GM12875 (cell line): ENCODE data around the gene SHTN1.

Experiments
- H3K4me3 ChIP-seq: one replicate; pipeline ENCODE4 v1.5.1; 2011; ENCODE audit warnings: low read depth, low read length, control low read depth
- TF ChIP-seq, protein P1 (sequence below): IDR thresholded peaks from 2 replicates; pipeline ENCODE4 v1.5.1; 2011; ENCODE audit warnings: low read depth, mild to moderate bottlenecking, control low read depth, inconsistent platforms, low read length, moderate library complexity, borderline replicate concordance; ENCODE audit not compliant: insufficient read depth

Gene SHTN1

DNA sequence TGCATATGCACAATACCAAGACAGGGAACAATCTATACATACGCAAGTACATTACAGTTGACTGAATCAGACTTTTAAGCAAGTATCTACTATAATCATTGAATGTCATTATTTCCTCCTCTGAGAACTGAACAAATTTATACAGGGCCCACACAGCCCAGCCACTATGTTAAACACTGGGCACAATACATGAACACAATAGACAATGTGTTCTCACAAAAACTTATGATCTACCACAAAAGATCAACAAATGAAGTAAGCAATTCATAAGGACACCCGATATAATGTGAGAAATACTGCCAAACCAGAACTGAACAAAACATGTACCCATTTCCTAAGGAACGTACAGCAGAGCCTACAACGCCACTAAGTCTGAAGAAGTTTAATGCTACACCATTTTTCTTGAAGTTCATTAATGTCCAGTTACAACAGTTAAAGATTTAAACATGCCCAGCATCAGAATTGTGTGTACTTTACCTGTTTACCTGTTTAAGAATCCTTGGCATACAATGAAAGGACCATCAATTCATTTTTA is 31.5 kb downstream of the SHTN1 start:
- TF ChIP-seq, protein P1, sequence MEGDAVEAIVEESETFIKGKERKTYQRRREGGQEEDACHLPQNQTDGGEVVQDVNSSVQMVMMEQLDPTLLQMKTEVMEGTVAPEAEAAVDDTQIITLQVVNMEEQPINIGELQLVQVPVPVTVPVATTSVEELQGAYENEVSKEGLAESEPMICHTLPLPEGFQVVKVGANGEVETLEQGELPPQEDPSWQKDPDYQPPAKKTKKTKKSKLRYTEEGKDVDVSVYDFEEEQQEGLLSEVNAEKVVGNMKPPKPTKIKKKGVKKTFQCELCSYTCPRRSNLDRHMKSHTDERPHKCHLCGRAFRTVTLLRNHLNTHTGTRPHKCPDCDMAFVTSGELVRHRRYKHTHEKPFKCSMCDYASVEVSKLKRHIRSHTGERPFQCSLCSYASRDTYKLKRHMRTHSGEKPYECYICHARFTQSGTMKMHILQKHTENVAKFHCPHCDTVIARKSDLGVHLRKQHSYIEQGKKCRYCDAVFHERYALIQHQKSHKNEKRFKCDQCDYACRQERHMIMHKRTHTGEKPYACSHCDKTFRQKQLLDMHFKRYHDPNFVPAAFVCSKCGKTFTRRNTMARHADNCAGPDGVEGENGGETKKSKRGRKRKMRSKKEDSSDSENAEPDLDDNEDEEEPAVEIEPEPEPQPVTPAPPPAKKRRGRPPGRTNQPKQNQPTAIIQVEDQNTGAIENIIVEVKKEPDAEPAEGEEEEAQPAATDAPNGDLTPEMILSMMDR, result no peak
- H3K4me3 ChIP-seq, result no peak overlapping the region

DNA sequence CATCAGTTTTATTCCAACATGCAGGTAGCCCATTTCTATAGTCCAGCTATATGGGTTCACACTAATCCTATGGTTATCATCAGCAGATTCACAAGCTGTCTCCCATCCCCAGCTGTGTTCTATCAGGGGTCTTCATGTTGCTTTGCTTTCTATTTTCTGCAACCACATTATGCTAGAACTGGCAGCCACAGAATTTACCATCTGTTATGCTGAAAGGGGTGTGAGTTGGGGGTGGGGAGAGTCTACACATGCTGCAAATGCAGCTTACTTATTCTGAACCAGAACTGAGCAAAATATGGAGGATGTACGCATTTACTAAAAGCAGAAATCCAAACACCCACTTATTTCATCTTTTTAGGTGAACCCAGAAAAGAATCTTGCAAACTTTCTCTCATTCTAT is 32.9 kb downstream of the SHTN1 start:
- TF ChIP-seq, protein P1, result no peak
- no peak overlapping the region for H3K4me3 ChIP-seq

DNA sequence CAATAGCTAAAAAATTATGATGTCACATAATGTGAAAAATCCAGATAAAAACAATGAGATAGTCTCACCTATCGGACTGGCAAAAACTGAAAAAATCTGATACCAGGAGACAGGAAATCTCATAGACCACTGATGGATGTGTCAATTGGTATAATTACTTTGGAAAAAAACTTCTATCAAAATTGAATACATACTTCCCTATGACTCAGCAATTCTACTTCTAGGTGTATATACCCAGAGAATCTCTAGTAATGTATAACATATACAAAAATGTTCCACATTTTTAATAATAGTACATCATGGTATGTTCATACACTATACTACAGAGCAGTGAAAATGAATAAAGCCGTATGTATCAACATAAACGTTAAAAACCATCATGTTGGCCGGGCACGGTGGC is 34.9 kb downstream of the SHTN1 start:
- TF ChIP-seq, protein P1, result no peak
- no peak overlapping the region for H3K4me3 ChIP-seq

DNA sequence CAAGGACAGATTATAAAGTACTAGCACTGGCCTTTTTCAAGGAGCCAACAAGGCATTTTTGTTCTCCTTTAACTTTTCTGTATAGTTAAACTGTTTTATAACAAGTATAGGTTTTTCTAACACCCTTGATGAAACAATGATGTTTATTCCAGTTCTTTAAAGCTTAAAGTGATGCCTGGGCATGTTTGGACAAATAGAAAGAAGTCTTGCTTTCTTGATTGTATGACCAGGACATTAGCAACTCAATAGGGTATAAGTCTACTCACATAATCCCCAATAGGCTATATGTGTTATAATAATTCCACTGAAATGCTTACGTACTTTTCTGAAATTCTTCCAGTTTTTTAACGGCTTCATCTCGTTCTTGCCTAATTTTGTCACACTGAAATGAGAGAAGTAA is 36.7 kb downstream of the SHTN1 start:
- TF ChIP-seq, protein P1, result no peak
- H3K4me3 ChIP-seq, result no peak overlapping the region

DNA sequence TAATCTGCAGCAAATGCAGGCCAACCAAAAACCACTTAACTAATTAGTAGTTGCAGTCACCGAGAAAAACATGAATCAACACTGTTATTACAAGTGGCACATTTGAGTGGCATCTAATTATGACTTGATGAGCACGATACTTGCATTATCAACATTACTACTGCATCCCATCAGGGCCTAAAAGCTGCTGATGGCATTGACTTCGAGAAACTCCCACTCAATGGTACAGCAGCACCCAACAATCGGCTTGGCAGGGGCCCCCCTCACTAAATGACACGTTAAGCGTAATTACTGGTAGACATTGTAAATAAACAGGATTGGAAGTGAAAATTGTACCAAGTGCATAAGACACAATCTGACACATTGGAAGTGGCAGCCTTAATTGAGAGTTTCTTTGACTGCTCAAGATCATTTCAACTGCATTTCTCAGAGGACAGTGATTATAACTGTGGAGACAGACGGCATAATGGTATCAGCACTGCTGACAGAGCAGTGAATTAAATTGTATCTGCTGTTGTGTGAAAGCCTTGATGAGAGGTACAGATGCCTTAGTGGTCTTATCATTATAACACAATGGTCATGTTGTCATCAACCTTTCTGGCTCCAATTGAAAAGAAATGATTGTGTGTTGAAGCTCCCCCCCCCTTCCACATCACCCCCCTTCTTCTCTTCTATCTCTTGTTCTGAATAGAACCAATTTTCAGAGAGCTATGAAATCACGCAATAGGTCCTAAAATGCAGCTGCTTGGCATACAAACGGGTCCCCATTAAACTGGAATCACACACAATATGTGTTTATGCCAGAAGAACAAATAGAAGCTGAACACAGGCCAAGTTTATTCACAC is 43.4 kb downstream of the SHTN1 start:
- TF ChIP-seq, protein P1, result no peak

DNA sequence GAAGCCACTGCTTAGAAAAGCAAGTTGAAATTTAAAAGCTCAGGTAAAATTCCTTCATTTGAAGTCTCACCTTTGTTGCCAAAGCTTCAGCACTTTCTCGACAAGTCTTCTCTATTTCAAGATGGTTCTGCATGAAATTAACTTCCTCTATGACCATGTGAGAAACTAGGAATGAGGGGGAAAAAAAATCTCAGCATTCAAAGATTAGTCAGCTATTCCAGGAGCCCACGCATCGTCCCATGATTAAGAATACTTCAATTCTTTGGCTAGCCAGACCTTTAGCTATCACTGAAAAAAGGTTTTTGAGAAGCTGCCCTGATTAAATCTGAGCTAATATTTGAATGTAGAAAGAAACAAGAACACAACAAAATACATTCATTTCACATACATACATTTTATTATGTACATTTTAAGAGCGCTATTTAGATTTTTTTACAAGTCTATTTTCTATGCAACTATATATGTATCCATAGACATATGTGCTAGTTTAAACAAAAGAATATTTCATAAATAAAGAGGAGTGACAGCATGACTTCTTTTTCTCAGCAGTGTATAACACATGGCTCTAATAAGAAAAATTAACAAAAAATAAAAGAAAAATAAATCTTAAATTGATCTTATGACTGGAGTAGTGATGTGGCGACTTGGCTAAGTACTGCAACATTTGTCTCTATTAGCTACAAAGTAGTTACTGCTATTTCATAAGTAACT is 44.8 kb downstream of the SHTN1 start:
- TF ChIP-seq, protein P1, result no peak
- no peak overlapping the region for H3K4me3 ChIP-seq

More for the DNA sequence above, 43.4 kb downstream of the SHTN1 start:
- H3K4me3 ChIP-seq, result no peak overlapping the region
